Gastroesophageal sphincter (tissue), 3 donors: Measurements from ENCODE around the gene SMARCA2.
A peak's percentile ranks its signal among the peaks of the same experiment; 100 is the strongest.

Experiments used
- EP300 ChIP-seq: sonication (generic); formaldehyde crosslinking; IDR thresholded peaks from one replicate; pipeline ENCODE4 v1.6.1; 2017; ENCODE audit warnings: antibody characterized with exemption, mild to moderate bottlenecking
- POLR2A ChIP-seq, 2 donors: fragments of 450-650 bp; IDR thresholded peaks; one replicate each; pipeline ENCODE4 v1.6.1; 2017; ENCODE audit warnings: antibody characterized with exemption in 2 of 2, mild to moderate bottlenecking in 2 of 2, moderate library complexity in 1 of 2
- POLR2AphosphoS5 ChIP-seq: sonication (generic); formaldehyde crosslinking; IDR thresholded peaks from one replicate; pipeline ENCODE4 v1.6.1; 2017; ENCODE audit warnings: antibody characterized with exemption
- TF ChIP-seq, protein P1 (sequence below), 4 experiments: fragments of 200-600 bp in 2 of 4; fragments of 450-650 bp in 2 of 4; sonication (generic) in 1 of 4; IDR thresholded peaks; one replicate each; pipeline ENCODE4 v1.5.1; 2017 to 2019; ENCODE audit warnings: antibody characterized with exemption in 4 of 4, mild to moderate bottlenecking in 2 of 4, moderate library complexity in 2 of 4

DNA sequence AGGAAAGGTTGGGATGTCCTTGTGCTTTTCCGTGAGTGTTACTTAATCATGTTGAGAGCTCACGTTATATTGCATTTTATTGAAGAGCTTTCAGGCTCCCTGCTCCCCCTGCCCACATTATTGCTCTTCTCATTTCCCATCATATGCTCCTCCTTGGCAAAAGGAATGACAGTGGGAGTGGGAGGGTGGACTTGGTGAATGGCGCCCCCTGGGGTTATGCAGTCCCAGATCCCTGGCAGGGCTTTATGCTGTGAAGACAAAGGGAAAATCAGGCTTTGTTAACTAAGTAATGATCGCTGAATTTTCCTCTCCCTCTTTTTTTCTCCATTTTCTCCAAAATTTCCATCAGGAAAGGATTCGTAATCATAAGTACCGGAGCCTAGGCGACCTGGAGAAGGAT lies 166.6 kb downstream of the SMARCA2 start:
- TF ChIP-seq EP300: no peak
- TF ChIP-seq, protein P1, sequence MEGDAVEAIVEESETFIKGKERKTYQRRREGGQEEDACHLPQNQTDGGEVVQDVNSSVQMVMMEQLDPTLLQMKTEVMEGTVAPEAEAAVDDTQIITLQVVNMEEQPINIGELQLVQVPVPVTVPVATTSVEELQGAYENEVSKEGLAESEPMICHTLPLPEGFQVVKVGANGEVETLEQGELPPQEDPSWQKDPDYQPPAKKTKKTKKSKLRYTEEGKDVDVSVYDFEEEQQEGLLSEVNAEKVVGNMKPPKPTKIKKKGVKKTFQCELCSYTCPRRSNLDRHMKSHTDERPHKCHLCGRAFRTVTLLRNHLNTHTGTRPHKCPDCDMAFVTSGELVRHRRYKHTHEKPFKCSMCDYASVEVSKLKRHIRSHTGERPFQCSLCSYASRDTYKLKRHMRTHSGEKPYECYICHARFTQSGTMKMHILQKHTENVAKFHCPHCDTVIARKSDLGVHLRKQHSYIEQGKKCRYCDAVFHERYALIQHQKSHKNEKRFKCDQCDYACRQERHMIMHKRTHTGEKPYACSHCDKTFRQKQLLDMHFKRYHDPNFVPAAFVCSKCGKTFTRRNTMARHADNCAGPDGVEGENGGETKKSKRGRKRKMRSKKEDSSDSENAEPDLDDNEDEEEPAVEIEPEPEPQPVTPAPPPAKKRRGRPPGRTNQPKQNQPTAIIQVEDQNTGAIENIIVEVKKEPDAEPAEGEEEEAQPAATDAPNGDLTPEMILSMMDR (IDR thresholded peaks at IDR 0.05): peak in 3 of 4 experiments; percentile 16 to 55 (median 32)
- TF ChIP-seq POLR2AphosphoS5: no peak
- no peak for TF ChIP-seq POLR2A (IDR thresholded peaks at IDR 0.05)
